PC-9 (cell line): ENCODE measurements around the gene MAL. TPM values are rescaled to one million over a fixed set of nuclear protein-coding genes. Genes with fewer than 3 reads are reported as not detected.
A peak's percentile ranks its signal among the peaks of the same experiment; 100 is the strongest.

Experiments used
- BruUV-seq: library from RNA; stranded (reverse); fragments of 400-500 nt; replicated peaks from 2 replicates; lab custom pipeline; 2021; lab: Mats Ljungman, UMichigan
- CTCF ChIA-PET: fragments of 300-600 bp; sonication (Branson Sonifier 250); formaldehyde crosslinking; loops from one replicate; lab custom pipeline; 2022; ENCODE audit warnings: antibody characterized with exemption; lab: Charles Lee
- POLR2A ChIA-PET: fragments of 300-600 bp; sonication (Branson Sonifier 250); formaldehyde crosslinking; loops from one replicate; lab custom pipeline; 2022; ENCODE audit warnings: antibody characterized with exemption; ENCODE audit not compliant: unreplicated experiment; lab: Charles Lee
- DNase-seq, 2 experiments: peaks; one replicate each; pipeline versions ENCODE4 v3.0.0 to v3.0.0-alpha.2; 2015 to 2022; ENCODE audit warnings: mixed read lengths in 1 of 2
- H2AFZ ChIP-seq: fragments of 200-600 bp; sonication (generic); 2 replicates; pipeline ENCODE4 v1.8.1; 2017; ENCODE audit warnings: antibody characterized with exemption
- H3F3A ChIP-seq: fragments of 200-600 bp; sonication (generic); 2 replicates; pipeline ENCODE4 v1.8.1; 2017; ENCODE audit warnings: antibody characterized with exemption, mild to moderate bottlenecking, low read depth; ENCODE audit not compliant: insufficient read depth
- H3K27ac ChIP-seq: fragments of 200-600 bp; sonication (generic); 2 replicates; pipeline ENCODE4 v1.6.1; 2016; ENCODE audit warnings: mixed run types
- H3K27me3 ChIP-seq: fragments of 200-600 bp; sonication (generic); 2 replicates; pipeline ENCODE4 v1.6.1; 2016; ENCODE audit warnings: low read depth, mixed run types; ENCODE audit not compliant: insufficient read depth
- H3K36me3 ChIP-seq: fragments of 200-600 bp; sonication (generic); 2 replicates; pipeline ENCODE4 v1.6.1; 2016; ENCODE audit warnings: low read depth, mixed run types
- H3K4me1 ChIP-seq: fragments of 200-600 bp; sonication (generic); replicated peaks from 2 replicates; pipeline ENCODE4 v1.6.1; 2016; ENCODE audit warnings: mixed run types; ENCODE audit not compliant: insufficient read depth
- H3K4me2 ChIP-seq: fragments of 200-600 bp; sonication (generic); 2 replicates; pipeline ENCODE4 v1.6.1; 2017; ENCODE audit warnings: mixed run types
- H3K4me3 ChIP-seq: fragments of 200-600 bp; sonication (generic); 2 replicates; pipeline ENCODE4 v1.6.1; 2016; ENCODE audit warnings: mixed run types
- H3K79me2 ChIP-seq: fragments of 200-600 bp; sonication (generic); 2 replicates; pipeline ENCODE4 v1.6.1; 2017; ENCODE audit warnings: low read depth, mixed run types
- H3K9me2 ChIP-seq: fragments of 200-600 bp; sonication (generic); 2 replicates; pipeline ENCODE4 v1.8.1; 2017; ENCODE audit warnings: mild to moderate bottlenecking; ENCODE audit not compliant: insufficient read depth
- H3K9me3 ChIP-seq: fragments of 200-600 bp; sonication (generic); 2 replicates; pipeline ENCODE4 v1.8.1; 2016; ENCODE audit warnings: low read depth; ENCODE audit not compliant: insufficient read depth
- H4K20me1 ChIP-seq: fragments of 200-600 bp; sonication (generic); 2 replicates; pipeline ENCODE4 v1.8.1; 2017; ENCODE audit not compliant: insufficient read depth
- EZH2 ChIP-seq: fragments of 200-600 bp; sonication (generic); IDR thresholded peaks from 2 replicates; pipeline ENCODE4 v1.8.0; 2017; ENCODE audit warnings: antibody characterized with exemption, low read depth
- intact Hi-C: fragments of 100-400 bp; cut with micrococcal nuclease; formaldehyde crosslinking; loops from one replicate; pipeline ENCODE4 v1.10.0; 2022; ENCODE audit not compliant: unreplicated experiment
- total RNA-seq: library from RNA; stranded (reverse); gene quantifications from 2 replicates; pipeline ENCODE4 v1.2.3, GENCODE V29; 2021
- TF ChIP-seq, protein P1 (sequence below): fragments of 200-600 bp; sonication (generic); conservative IDR thresholded peaks from 2 replicates; pipeline ENCODE4 v1.6.1; 2017; ENCODE audit warnings: mixed run types, antibody characterized with exemption, mild to moderate bottlenecking, moderate library complexity

Gene MAL
- total RNA-seq, 1 experiment from 2014 or later = 146 TPM

DNA sequence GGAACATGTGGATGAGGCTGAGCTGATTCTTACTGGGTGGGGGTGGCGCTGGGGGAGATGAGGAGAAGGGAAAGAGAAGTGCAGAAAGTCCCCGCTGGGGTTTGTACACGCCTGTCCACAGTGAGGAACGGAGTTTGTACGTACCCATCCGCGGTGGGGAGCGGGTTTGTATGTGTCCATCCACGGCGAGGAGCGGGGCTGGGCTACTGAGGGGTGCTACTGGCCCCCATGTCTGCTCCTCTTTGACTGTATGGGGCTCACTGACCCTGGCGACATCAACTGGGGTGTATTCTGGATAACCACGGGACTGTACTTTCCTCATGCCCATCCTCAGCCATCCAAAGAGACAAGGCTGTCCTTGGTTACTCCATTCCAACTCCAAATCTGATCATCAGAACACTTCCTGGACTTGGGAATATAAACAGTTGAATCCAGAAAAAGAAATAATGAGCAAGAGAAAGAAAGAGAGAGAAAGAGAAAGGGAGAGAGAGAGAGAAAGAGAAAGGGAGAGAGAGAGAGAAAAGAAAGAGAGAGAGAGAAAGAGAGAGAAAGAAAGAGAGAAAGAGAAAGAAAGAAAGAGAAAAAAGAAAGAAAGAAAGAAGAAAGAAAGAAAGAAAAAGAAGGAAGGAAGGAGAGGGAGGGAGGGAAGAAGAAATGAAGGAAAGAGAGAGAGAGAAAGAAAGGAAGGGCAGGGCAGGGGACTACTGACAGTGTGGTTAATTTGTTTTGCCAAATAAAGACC lies 21.0 kb downstream of the MAL start:
- Histone ChIP-seq H3F3A (peaks cover 60% of the 10 kb centered on the region), H3K27ac (0 out of 2 replicates have a peak overlapping the region, but pooled peaks have one; percentile 7), H3K79me2 (peaks cover 26% of the 10 kb centered on the region; the same call in 1 of the 2 replicates), H2AFZ (no peak overlapping the region), H3K4me2 (no peak overlapping the region), H3K27me3 (no peaks in the 10 kb centered on the region), H3K4me1 (peaks cover 69% of the 10 kb centered on the region), H3K9me3 (no peaks in the 10 kb centered on the region), H3K9me2 (no peaks in the 10 kb centered on the region), H4K20me1 (no peaks in the 10 kb centered on the region), H3K36me3 (peaks cover 22% of the 10 kb centered on the region; the same call in 1 of the 2 replicates), H3K4me3 (no peak overlapping the region)
- intact Hi-C loops = no loop called here
- DNase-seq = no peak
- BruUV-seq = no TSS peak
- CTCF ChIA-PET = no interaction called here
- POLR2A ChIA-PET = no interaction called here
- no peak for TF ChIP-seq EZH2
- TF ChIP-seq, protein P1, sequence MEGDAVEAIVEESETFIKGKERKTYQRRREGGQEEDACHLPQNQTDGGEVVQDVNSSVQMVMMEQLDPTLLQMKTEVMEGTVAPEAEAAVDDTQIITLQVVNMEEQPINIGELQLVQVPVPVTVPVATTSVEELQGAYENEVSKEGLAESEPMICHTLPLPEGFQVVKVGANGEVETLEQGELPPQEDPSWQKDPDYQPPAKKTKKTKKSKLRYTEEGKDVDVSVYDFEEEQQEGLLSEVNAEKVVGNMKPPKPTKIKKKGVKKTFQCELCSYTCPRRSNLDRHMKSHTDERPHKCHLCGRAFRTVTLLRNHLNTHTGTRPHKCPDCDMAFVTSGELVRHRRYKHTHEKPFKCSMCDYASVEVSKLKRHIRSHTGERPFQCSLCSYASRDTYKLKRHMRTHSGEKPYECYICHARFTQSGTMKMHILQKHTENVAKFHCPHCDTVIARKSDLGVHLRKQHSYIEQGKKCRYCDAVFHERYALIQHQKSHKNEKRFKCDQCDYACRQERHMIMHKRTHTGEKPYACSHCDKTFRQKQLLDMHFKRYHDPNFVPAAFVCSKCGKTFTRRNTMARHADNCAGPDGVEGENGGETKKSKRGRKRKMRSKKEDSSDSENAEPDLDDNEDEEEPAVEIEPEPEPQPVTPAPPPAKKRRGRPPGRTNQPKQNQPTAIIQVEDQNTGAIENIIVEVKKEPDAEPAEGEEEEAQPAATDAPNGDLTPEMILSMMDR = no peak

DNA sequence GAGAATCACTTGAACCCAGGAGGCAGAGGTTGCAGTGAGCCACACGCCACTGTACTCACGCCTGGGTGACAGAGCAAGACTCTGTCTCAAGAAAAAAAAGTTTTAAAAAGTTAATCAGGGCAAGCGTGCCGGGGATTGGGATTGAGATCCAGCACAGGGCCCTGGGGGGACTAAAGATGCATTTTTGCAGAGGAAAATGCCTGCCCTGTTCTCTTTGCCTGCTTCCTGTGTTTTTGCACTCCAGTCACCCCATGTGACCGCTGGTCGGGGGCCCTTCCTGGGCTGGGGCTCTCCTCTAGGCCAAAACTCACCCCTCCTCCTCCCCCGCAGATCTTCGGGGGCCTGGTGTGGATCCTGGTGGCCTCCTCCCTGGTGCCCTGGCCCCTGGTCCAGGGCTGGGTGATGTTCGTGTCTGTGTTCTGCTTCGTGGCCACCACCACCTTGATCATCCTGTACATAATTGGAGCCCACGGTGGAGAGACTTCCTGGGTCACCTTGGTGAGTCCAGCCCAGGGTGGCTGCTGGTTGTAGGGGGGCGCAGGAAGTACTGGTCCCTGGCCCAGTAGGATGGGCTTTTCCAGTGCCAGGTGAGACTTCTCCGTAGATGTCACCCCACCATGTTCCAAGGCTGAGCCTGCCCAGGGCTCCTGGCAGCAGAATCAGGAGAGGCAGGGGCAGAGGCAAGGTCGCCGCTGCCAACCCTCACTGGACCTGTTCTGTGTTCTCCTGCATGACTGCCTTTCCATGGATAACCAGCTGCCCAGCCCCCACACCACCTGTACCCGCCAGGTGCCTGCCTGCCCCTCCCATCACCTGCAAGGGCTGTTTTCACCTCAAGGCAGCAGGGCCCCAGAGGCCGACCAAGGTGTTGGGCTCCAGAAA lies 22.4 kb downstream of the MAL start:
- Histone ChIP-seq H3K79me2 (peaks cover 28% of the 10 kb centered on the region), H3K4me2 (no peak overlapping the region; the same call in 1 of the 2 replicates), H3K9me2 (no peaks in the 10 kb centered on the region), H4K20me1 (no peaks in the 10 kb centered on the region), H3K4me3 (no peak overlapping the region), H3K36me3 (peaks cover 28% of the 10 kb centered on the region; the same call in 1 of the 2 replicates), H3K9me3 (no peaks in the 10 kb centered on the region), H3K4me1 (peaks cover 69% of the 10 kb centered on the region), H3K27me3 (no peaks in the 10 kb centered on the region), H3F3A (peaks cover 58% of the 10 kb centered on the region), H3K27ac (0 out of 2 replicates have a peak overlapping the region, but pooled peaks have one; percentile 15), H2AFZ (no peak overlapping the region)
- CTCF ChIA-PET = no interaction called here
- BruUV-seq = no TSS peak
- intact Hi-C loops = no loop called here
- peak in 1 of 2 experiments; percentile 66 for DNase-seq
- no peak for TF ChIP-seq EZH2
- TF ChIP-seq, protein P1 = no peak
- POLR2A ChIA-PET = no interaction called here

DNA sequence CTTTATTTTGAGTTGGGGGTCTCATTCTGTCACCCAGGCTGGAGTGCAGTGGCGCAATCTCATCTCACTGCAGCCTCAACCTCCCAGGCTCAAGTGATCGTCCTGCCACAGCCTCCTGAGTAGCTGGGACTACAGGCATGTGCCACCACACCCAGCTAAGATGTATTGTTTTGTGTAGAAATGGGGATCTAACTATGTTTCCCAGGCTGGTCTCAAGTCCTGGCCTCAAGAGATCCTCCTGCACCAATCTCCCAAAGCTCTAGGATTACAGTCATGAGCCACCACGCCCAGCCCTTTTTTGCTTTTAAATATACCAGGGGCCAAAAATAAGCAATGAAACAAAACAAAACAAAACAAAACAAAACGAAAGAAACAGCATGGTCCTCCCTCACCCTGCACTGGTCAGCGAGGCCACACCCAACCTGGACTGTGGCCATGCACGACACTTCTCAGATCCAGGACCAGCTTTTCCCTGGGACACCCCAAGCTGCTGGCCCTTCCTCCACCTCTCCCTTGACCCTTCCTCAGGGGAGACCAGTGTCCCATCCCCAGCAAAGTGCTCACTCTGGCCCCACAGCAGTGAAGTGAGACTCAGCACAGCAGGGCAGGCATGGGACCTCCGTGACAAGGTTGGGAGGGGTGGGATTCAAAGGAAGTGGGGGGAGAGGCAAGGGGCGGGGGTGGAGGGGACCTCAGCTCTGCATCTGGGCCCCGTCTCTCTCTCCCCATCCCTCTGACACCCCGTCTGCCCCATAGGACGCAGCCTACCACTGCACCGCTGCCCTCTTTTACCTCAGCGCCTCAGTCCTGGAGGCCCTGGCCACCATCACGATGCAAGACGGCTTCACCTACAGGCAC lies 23.5 kb downstream of the MAL start:
- POLR2A ChIA-PET = interaction anchor here (0.6 to 0.7 kb wide), 2 partner anchors 15 to 30 kb away, joined by 4 to 10 read pairs; no protein-coding TSS in a partner anchor
- Histone ChIP-seq H3K4me3 (no peak overlapping the region), H3K27me3 (no peaks in the 10 kb centered on the region), H3K79me2 (peaks cover 23% of the 10 kb centered on the region), H3K9me2 (no peaks in the 10 kb centered on the region), H3F3A (peaks cover 55% of the 10 kb centered on the region), H3K9me3 (no peaks in the 10 kb centered on the region), H4K20me1 (no peaks in the 10 kb centered on the region), H3K4me2 (no peak overlapping the region), H3K36me3 (peaks cover 38% of the 10 kb centered on the region), H2AFZ (no peak overlapping the region), H3K27ac (peak overlapping the region; percentile 15; the same call in 1 of the 2 replicates), H3K4me1 (peaks cover 69% of the 10 kb centered on the region)
- TF ChIP-seq, protein P1 = no peak
- TF ChIP-seq EZH2 = no peak
- intact Hi-C loops = no loop called here
- no TSS peak for BruUV-seq
- peak in 1 of 2 experiments; percentile 28 for DNase-seq
- CTCF ChIA-PET = interaction anchor here (0.7 kb wide), 1 partner anchor 30 kb away, joined by 3 read pairs; no protein-coding TSS in a partner anchor
